Suppressor macrophage (primary cell): Measurements from ENCODE around the gene A2M.
A peak's percentile ranks its signal among the peaks of the same experiment; 100 is the strongest.
"Not testable (repeated sequence)": the region's sequence is repeated elsewhere in the genome, so short reads cannot be mapped to it uniquely, and the experiment has no call there.

Experiments used
- DNase-seq, 4 experiments: peaks; one replicate each; pipeline ENCODE4 v3.0.0-alpha.2; 2020 to 2022
- total RNA-seq, 17 experiments: gene quantifications; one replicate each; lab custom pipeline; 2026; ENCODE audit warnings: mixed read lengths in 6 of 17, inconsistent platforms in 3 of 17; lab: John Stamatoyannopoulos, UW

Gene A2M
- 1,442 to 2,488 (median 1,869) reads per million in 17 experiments for total RNA-seq

GRCh38 chr12:9115731-9116559 lies at the start of gene A2M:
Gene A2M, minus strand, starts transcription at chr12:9115919. Its CDS starts 70 bp downstream, at chr12:9115849.
- DNase-seq = peak; percentile 46 to 84 (median 75)

- DNase-seq = no peak
These were observed 47.7 kb upstream of the A2M start for GRCh38 chr12:9163392-9163791.

GRCh38 chr12:9156119-9156518 lies 40.4 kb upstream of the A2M start:
- peak in 2 of 4 experiments; percentile 32 to 37 for DNase-seq

GRCh38 chr12:9149372-9149771 lies 33.7 kb upstream of the A2M start:
- no peak for DNase-seq

GRCh38 chr12:9148926-9149325 lies 33.2 kb upstream of the A2M start:
- DNase-seq = peak; percentile 11 to 65 (median 35)

GRCh38 chr12:9147461-9147860 lies 31.7 kb upstream of the A2M start:
- peak; percentile 46 to 77 (median 61) for DNase-seq

- peak in 3 of 4 experiments; percentile 11 to 60 (median 37) for DNase-seq
These were observed 29.0 kb upstream of the A2M start for GRCh38 chr12:9144730-9145106.

- DNase-seq = peak; percentile 21 to 59 (median 54)
These were observed 28.4 kb upstream of the A2M start for GRCh38 chr12:9143929-9144729.

GRCh38 chr12:9143137-9143536 lies 27.4 kb upstream of the A2M start:
- DNase-seq = no peak

GRCh38 chr12:9139588-9140290 lies 24.0 kb upstream of the A2M start:
- not testable (repeated sequence) for DNase-seq

GRCh38 chr12:9135903-9136310 lies 20.2 kb upstream of the A2M start:
- DNase-seq = no peak

GRCh38 chr12:9134981-9135628 lies 19.4 kb upstream of the A2M start:
- peak in 2 of 4 experiments; percentile 23 to 34 for DNase-seq

GRCh38 chr12:9133216-9133916 lies 17.6 kb upstream of the A2M start:
- DNase-seq = no peak

GRCh38 chr12:9132008-9132535 lies 16.4 kb upstream of the A2M start:
- DNase-seq = no peak

GRCh38 chr12:9130244-9130643 lies 14.5 kb upstream of the A2M start:
- no peak for DNase-seq

GRCh38 chr12:9127936-9128663 lies 12.4 kb upstream of the A2M start:
- DNase-seq = no peak

GRCh38 chr12:9127484-9127883 lies 11.8 kb upstream of the A2M start:
- DNase-seq = no peak

- no peak for DNase-seq
These were observed 8.8 kb upstream of the A2M start for GRCh38 chr12:9124383-9125031.

GRCh38 chr12:9123781-9124382 lies 8.2 kb upstream of the A2M start:
- DNase-seq = no peak
